Body of pancreas (tissue), 4 donors: ENCODE data around the gene NUDT12.

Experiments
- CTCF ChIP-seq, 7 experiments: fragments of 450-650 bp in 4 of 7; fragments of 200-600 bp in 3 of 7; sonication (generic) in 3 of 7; IDR thresholded peaks; one replicate each; pipeline ENCODE4 v1.5.1; 2016 to 2019; ENCODE audit warnings: antibody characterized with exemption in 7 of 7
- POLR2A ChIP-seq, 3 donors: fragments of 450-650 bp; IDR thresholded peaks; one replicate each; pipeline ENCODE4 v1.6.1; 2016; ENCODE audit warnings: antibody characterized with exemption in 3 of 3, mild to moderate bottlenecking in 2 of 3

GRCh38 chr5:103572454-103572853, 9.9 kb upstream of the NUDT12 start:
- TF ChIP-seq POLR2A (IDR thresholded peaks at IDR 0.05), result no peak
- no peak for TF ChIP-seq CTCF (IDR thresholded peaks at IDR 0.05)
